ENCODE data around the gene ERICH4. TPM values are rescaled to one million over a fixed set of nuclear protein-coding genes. Genes with fewer than 3 reads are reported as not detected.

Gene ERICH4
- total and polyA plus RNA-seq, 8 donors: not detected

- peaks cover 10 to 59% (median 27%) of the 10 kb centered on the region in 4 donors for H3K4me1 ChIP-seq
- TF ChIP-seq CTCF (IDR thresholded peaks at IDR 0.05) (no peak), EP300 (IDR thresholded peaks at IDR 0.05) (no peak), POLR2AphosphoS5 (IDR thresholded peaks at IDR 0.05) (no peak), POLR2A (IDR thresholded peaks at IDR 0.05) (no peak)
- peaks cover 0 to 32% (median 19%) of the 10 kb centered on the region in 4 donors for H3K36me3 ChIP-seq
- no peak overlapping the region for H3K27ac ChIP-seq
- no peak overlapping the region for H3K4me3 ChIP-seq
- no peak for DNase-seq
- no peaks in the 10 kb centered on the region for H3K9me3 ChIP-seq
- intact Hi-C loops (cut with DNase I; ENCODE audit: low total_unique reads): no loop called here
- H3K27me3 ChIP-seq: no peaks in the 10 kb centered on the region
- 69 to 82% (median 78%) methylated on average over 3 of the region's 3 CpGs for WGBS, 5 donors
Measured at GRCh38 chr19:41402010-41402409, 40.9 kb upstream of the ERICH4 start.

GRCh38 chr19:41403181-41403970, 39.6 kb upstream of the ERICH4 start:
- H3K27ac ChIP-seq: no peak overlapping the region
- DNase-seq: no peak
- H3K9me3 ChIP-seq: no peaks in the 10 kb centered on the region
- H3K4me3 ChIP-seq: no peak overlapping the region
- intact Hi-C loops (cut with DNase I; ENCODE audit: low total_unique reads): no loop called here
- TF ChIP-seq POLR2A (IDR thresholded peaks at IDR 0.05) (no peak), POLR2AphosphoS5 (IDR thresholded peaks at IDR 0.05) (no peak), CTCF (IDR thresholded peaks at IDR 0.05) (no peak), EP300 (IDR thresholded peaks at IDR 0.05) (no peak)
- peaks cover 0 to 38% (median 19%) of the 10 kb centered on the region in 4 donors for H3K36me3 ChIP-seq
- H3K4me1 ChIP-seq: peaks cover 7 to 68% (median 24%) of the 10 kb centered on the region in 4 donors
- no peaks in the 10 kb centered on the region for H3K27me3 ChIP-seq
- WGBS, 5 donors: 41 to 60% (median 49%) methylated on average over 11 to 12 of the region's 12 CpGs

- intact Hi-C loops (cut with DNase I; ENCODE audit: low total_unique reads): no loop called here
- Histone ChIP-seq H3K36me3 (peaks cover 2 to 44% (median 25%) of the 10 kb centered on the region in 4 donors), H3K9me3 (no peaks in the 10 kb centered on the region), H3K4me1 (peaks cover 12 to 73% (median 33%) of the 10 kb centered on the region in 4 donors), H3K4me3 (no peak overlapping the region), H3K27ac (no peak overlapping the region), H3K27me3 (no peaks in the 10 kb centered on the region)
- no peak for DNase-seq
- TF ChIP-seq POLR2A (IDR thresholded peaks at IDR 0.05) (no peak), POLR2AphosphoS5 (IDR thresholded peaks at IDR 0.05) (no peak), EP300 (IDR thresholded peaks at IDR 0.05) (no peak), CTCF (IDR thresholded peaks at IDR 0.05) (no peak)
- WGBS, 5 donors: 81 to 87% (median 85%) methylated on average over 5 to 6 of the region's 6 CpGs
Measured at GRCh38 chr19:41405776-41406175, 37.2 kb upstream of the ERICH4 start.

- 47 to 73% (median 59%) methylated on average over 4 of the region's 4 CpGs for WGBS, 5 donors
- no peak for DNase-seq
- Histone ChIP-seq H3K4me1 (peaks cover 12 to 86% (median 36%) of the 10 kb centered on the region in 4 donors), H3K4me3 (no peak overlapping the region), H3K27ac (peak overlapping the region in 4 of 5 donors; percentile 2 to 72 (median 37)), H3K27me3 (no peaks in the 10 kb centered on the region), H3K9me3 (no peaks in the 10 kb centered on the region), H3K36me3 (peaks cover 8 to 43% (median 34%) of the 10 kb centered on the region in 4 donors)
- TF ChIP-seq CTCF (IDR thresholded peaks at IDR 0.05): no peak
- no peak for TF ChIP-seq POLR2AphosphoS5 (IDR thresholded peaks at IDR 0.05)
- no peak for TF ChIP-seq EP300 (IDR thresholded peaks at IDR 0.05)
- TF ChIP-seq POLR2A (IDR thresholded peaks at IDR 0.05): no peak
- intact Hi-C loops (cut with DNase I; ENCODE audit: low total_unique reads): no loop called here
Measured at GRCh38 chr19:41407271-41407670, 35.7 kb upstream of the ERICH4 start.
